Mesodermal cell (in vitro differentiated cells): ENCODE results near the gene TP53I11.

Source experiments
- H3K27ac ChIP-seq: 2 replicates; pipeline ENCODE4 v1.7.0; 2013; ENCODE audit warnings: mild to moderate bottlenecking, low read depth, low read length, moderate library complexity; ENCODE audit not compliant: severe bottlenecking
- H3K36me3 ChIP-seq: 2 replicates; pipeline ENCODE4 v1.7.1; 2013; ENCODE audit warnings: mild to moderate bottlenecking, low read length, moderate library complexity; ENCODE audit not compliant: control insufficient read depth, insufficient read depth
- H3K4me1 ChIP-seq: one replicate; pipeline ENCODE4 v1.7.1; 2013; ENCODE audit warnings: mild to moderate bottlenecking, low read length; ENCODE audit not compliant: insufficient read depth, control insufficient read depth, poor library complexity, severe bottlenecking
- H3K4me3 ChIP-seq: 2 replicates; pipeline ENCODE4 v1.7.0; 2013; ENCODE audit warnings: low read length, control low read depth, mild to moderate bottlenecking; ENCODE audit not compliant: insufficient read depth, poor library complexity, severe bottlenecking; ENCODE audit errors: extremely low read depth
- H3K9me3 ChIP-seq: 2 replicates; pipeline ENCODE4 v1.7.1; 2013; ENCODE audit warnings: mild to moderate bottlenecking, low read length, moderate library complexity; ENCODE audit not compliant: control insufficient read depth
- WGBS, 2 experiments: methylation state at CpG; one replicate each; pipeline ENCODE4 v1.1.5; 2013; ENCODE audit warnings: missing lambda C conversion rate in 2 of 2; ENCODE audit not compliant: insufficient coverage in 2 of 2; 5-methylcytosine and 5-hydroxymethylcytosine counted together

The TP53I11 gene

DNA sequence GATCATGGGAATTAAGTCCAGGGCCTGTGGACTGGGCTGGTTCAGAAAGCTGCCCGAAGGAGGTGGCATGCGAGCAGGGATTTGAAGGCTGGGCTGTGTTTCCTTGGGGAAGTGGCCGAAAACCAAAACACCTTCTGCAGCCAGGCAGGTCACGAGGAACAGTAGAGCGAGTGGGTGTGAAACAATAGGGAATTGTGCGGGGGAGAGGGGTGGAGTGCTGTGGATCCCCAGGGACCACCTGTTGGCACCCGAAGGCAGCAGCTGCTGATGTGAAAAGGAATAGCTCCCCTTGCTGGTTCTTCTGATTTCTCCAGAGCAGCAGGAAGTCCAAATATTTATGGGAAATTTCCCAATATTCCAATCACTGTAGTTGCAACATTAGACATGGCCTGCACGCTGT is 24.6 kb downstream of the TP53I11 start:
- WGBS, 2 experiments: 88 to 93% methylated on average over 8 of the region's 8 CpGs
- H3K9me3 ChIP-seq: no peaks in the 10 kb centered on the region
- peaks cover 14% of the 10 kb centered on the region for H3K4me1 ChIP-seq
- peaks cover 11% of the 10 kb centered on the region for H3K36me3 ChIP-seq
- no peak overlapping the region for H3K4me3 ChIP-seq
- no peak overlapping the region for H3K27ac ChIP-seq

GRCh38 chr11:44923806-44924205 is 26.9 kb downstream of the TP53I11 start:
- H3K36me3 ChIP-seq: peaks cover 11% of the 10 kb centered on the region
- H3K4me3 ChIP-seq: no peak overlapping the region
- no peaks in the 10 kb centered on the region for H3K9me3 ChIP-seq
- 96 to 100% methylated on average over 2 to 3 of the region's 3 CpGs for WGBS, 2 experiments
- H3K4me1 ChIP-seq: peaks cover under 1% of the 10 kb centered on the region
- no peak overlapping the region for H3K27ac ChIP-seq

DNA sequence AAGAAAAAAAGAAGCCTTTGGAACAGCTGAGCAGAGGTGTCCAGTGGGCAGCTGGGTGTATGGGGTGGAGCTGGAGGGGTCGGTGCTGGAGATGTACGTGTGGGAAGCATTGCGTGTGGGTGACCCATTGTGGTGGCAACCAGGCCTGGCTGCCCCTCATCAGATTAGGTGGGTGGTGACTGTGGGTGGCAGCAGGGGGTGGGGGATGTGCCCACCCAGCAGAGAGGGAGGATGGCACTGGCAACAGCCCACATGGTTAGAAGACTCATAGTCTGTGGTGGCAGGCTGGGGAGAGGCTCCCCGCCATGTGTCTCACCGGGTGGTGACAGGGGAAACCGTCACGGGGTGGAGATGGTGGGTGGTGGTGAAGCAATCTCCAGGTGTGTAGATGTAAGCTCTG is 27.6 kb downstream of the TP53I11 start:
- Histone ChIP-seq H3K4me3 (no peak overlapping the region), H3K27ac (no peak overlapping the region), H3K36me3 (peaks cover 11% of the 10 kb centered on the region), H3K9me3 (no peaks in the 10 kb centered on the region), H3K4me1 (no peaks in the 10 kb centered on the region)
- 93 to 97% methylated on average over 5 of the region's 7 CpGs for WGBS, 2 experiments

GRCh38 chr11:44920451-44920850 is 30.2 kb downstream of the TP53I11 start:
- H3K4me1 ChIP-seq: no peaks in the 10 kb centered on the region
- 82 to 90% methylated on average over 6 to 7 of the region's 7 CpGs for WGBS, 2 experiments
- no peak overlapping the region for H3K4me3 ChIP-seq
- H3K27ac ChIP-seq: no peak overlapping the region
- H3K9me3 ChIP-seq: no peaks in the 10 kb centered on the region
- peaks cover 24% of the 10 kb centered on the region for H3K36me3 ChIP-seq

- no peak overlapping the region for H3K4me3 ChIP-seq
- WGBS, 2 experiments: 93% methylated on average over 4 of the region's 4 CpGs
- H3K36me3 ChIP-seq: peaks cover 32% of the 10 kb centered on the region
- no peak overlapping the region for H3K27ac ChIP-seq
- H3K4me1 ChIP-seq: no peaks in the 10 kb centered on the region
- H3K9me3 ChIP-seq: no peaks in the 10 kb centered on the region
These were observed 32.9 kb downstream of the TP53I11 start for GRCh38 chr11:44917741-44918140.

DNA sequence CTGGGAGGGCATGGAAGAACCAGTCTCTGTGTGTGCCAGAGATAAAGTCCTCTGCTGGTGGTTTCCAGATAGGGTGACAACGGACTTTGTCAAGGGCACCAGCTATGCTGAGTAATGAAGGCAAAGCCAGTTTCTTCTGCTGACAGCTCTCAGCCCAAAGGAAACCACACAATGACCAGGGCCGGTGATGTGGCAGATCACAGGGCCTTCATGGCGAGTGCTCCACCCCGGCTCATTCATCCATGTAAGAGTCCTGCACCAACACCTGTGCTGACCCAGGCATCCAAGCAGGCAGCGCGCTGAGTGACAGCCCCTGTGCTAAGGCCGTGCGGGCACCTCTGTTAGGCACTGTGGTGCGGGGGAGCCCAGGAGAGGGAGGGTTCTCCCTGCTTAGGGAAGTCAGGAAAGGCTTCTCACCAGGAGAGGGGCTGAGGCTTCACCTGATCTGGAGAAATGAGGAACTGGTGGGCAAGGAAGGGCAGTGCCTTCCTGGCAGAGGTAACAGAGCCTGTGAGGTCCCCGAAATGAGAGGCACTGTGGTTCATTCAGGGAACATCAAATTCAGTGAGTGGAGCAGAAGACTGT is 33.8 kb downstream of the TP53I11 start:
- no peak overlapping the region for H3K4me3 ChIP-seq
- H3K4me1 ChIP-seq: peaks cover 4% of the 10 kb centered on the region
- WGBS, 2 experiments: 87 to 88% methylated on average over 10 of the region's 10 CpGs
- no peak overlapping the region for H3K27ac ChIP-seq
- H3K9me3 ChIP-seq: no peaks in the 10 kb centered on the region
- H3K36me3 ChIP-seq: peaks cover 32% of the 10 kb centered on the region

DNA sequence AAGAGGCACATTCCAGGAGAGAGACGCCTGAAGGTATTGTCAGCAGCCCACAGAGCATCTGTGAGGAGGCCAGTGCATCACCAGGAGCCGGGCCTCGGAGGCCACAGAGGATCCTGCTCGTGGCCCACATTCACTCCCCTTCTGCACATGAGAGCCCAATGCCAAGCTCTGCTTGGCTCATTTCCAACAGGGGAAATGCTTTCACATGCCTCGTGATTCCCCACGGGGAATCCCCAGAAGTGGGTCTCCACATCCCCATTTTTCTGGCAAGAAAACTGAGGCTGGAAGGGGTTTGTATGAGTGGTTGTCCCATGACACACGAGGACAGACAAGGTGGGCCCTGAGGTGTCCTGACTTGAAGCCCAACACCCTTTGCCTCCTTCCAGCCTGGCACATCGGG is 34.4 kb downstream of the TP53I11 start:
- Histone ChIP-seq H3K4me3 (no peak overlapping the region), H3K9me3 (no peaks in the 10 kb centered on the region), H3K36me3 (peaks cover 28% of the 10 kb centered on the region), H3K4me1 (peaks cover 9% of the 10 kb centered on the region), H3K27ac (no peak overlapping the region)
- 98% methylated on average over 6 to 8 of the region's 8 CpGs for WGBS, 2 experiments

GRCh38 chr11:44915621-44916020 is 35.1 kb downstream of the TP53I11 start:
- 89 to 93% methylated on average over 9 to 10 of the region's 10 CpGs for WGBS, 2 experiments
- Histone ChIP-seq H3K36me3 (peaks cover 28% of the 10 kb centered on the region), H3K4me1 (peaks cover 16% of the 10 kb centered on the region), H3K27ac (no peak overlapping the region), H3K9me3 (no peaks in the 10 kb centered on the region), H3K4me3 (no peak overlapping the region)

DNA sequence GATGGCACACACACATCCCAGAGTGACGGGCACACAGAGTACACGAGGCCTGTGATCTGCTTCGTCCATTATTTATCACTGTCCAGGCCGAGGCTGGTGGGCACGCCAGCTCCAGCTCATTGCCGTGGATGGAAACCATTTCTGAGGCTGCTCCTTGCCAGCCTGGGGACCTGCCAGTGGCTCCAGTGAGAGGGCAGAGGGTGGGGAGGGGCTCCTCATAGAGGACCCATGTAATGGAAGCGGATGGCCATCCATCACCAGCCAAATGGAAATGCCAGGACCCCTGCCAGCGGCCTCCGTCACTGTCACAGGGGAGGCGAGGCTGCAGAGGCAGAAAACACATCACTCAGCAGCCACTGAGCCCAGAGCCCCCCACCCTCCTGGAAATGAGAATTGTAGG is 35.7 kb downstream of the TP53I11 start:
- Histone ChIP-seq H3K9me3 (no peaks in the 10 kb centered on the region), H3K4me3 (no peak overlapping the region), H3K4me1 (peaks cover 17% of the 10 kb centered on the region), H3K36me3 (peaks cover 26% of the 10 kb centered on the region), H3K27ac (no peak overlapping the region)
- WGBS, 2 experiments: 75 to 82% methylated on average over 6 of the region's 10 CpGs

GRCh38 chr11:44914105-44914504 is 36.6 kb downstream of the TP53I11 start:
- Histone ChIP-seq H3K4me1 (peaks cover 17% of the 10 kb centered on the region), H3K9me3 (no peaks in the 10 kb centered on the region), H3K4me3 (no peak overlapping the region), H3K27ac (no peak overlapping the region), H3K36me3 (peaks cover 26% of the 10 kb centered on the region)
- WGBS, 2 experiments: 79 to 94% methylated on average over 2 of the region's 2 CpGs

DNA sequence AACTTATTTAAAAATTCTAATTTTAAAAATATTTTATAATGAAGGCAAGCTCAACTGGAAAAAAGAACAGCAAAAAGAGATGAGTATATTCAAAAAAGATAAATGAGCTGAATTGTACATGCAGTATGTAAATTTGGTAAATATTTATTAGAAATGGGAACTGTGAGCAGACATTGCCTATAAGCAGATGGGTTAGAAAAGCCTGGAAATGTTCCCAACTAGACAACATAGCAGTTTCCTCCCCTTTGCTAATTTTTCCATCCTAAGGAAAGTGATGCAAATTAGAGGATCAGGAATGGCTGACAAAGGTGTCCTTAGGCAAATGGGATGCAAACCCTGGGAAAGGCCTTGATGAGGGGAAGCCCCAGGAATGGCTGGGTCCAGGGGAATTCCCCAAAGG is 37.2 kb downstream of the TP53I11 start:
- H3K36me3 ChIP-seq: peaks cover 26% of the 10 kb centered on the region
- H3K9me3 ChIP-seq: no peaks in the 10 kb centered on the region
- H3K27ac ChIP-seq: no peak overlapping the region
- peaks cover 17% of the 10 kb centered on the region for H3K4me1 ChIP-seq
- H3K4me3 ChIP-seq: no peak overlapping the region
